HFF-Myc (cell line): ENCODE measurements around the gene PRSS57.
"Not testable (repeated sequence)": the region's sequence is repeated elsewhere in the genome, so short reads cannot be mapped to it uniquely, and the experiment has no call there.

Experiments used
- DNase-seq: peaks from one replicate; pipeline ENCODE4 v3.0.0-alpha.2; 2011; ENCODE audit warnings: low read depth; ENCODE audit errors: extremely low read depth
- H3K4me3 ChIP-seq: replicated peaks from 2 replicates; pipeline ENCODE4 v1.5.1; 2011; ENCODE audit warnings: low read depth, mild to moderate bottlenecking, control low read depth, low read length
- TF ChIP-seq, protein P1 (sequence below): IDR thresholded peaks from 2 replicates; pipeline ENCODE4 v1.5.1; 2012; ENCODE audit warnings: mild to moderate bottlenecking, low read depth, low read length, control low read depth; ENCODE audit errors: missing control alignments

Gene PRSS57

DNA sequence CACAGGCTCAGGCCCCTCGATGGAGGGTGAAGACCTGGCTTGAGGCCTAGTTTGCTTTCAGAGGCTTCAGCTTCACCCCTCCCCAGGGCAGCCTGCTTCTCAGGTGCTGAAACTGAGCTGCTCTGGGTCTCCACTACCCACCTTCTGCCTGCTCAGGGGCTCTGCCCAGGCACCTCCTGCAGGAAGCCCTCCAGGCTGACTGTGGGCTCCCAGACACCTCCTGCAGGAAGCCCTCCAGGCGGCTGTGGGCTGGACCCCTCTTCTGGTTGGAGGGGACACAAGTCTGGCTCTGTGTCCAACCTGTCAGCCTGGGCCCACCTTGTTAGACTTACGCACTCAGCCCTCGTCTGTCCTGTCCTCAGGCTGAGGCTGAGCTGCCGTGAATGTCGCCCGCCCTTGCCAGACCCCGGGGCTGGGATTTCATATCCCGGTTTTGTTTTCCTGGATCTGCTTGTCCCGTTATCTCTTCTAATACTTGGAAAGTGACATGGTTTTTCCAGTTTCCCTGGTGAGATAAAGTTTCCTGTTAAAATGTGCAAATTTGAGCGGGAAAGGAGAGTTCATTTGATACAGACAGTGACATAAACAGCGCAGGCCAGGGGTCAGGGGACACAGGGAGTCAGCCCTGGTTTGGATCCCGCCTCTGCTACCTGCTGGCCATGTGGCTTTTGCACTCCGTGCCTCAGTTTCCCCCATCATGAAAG is 34.9 kb upstream of the PRSS57 start:
- TF ChIP-seq, protein P1, sequence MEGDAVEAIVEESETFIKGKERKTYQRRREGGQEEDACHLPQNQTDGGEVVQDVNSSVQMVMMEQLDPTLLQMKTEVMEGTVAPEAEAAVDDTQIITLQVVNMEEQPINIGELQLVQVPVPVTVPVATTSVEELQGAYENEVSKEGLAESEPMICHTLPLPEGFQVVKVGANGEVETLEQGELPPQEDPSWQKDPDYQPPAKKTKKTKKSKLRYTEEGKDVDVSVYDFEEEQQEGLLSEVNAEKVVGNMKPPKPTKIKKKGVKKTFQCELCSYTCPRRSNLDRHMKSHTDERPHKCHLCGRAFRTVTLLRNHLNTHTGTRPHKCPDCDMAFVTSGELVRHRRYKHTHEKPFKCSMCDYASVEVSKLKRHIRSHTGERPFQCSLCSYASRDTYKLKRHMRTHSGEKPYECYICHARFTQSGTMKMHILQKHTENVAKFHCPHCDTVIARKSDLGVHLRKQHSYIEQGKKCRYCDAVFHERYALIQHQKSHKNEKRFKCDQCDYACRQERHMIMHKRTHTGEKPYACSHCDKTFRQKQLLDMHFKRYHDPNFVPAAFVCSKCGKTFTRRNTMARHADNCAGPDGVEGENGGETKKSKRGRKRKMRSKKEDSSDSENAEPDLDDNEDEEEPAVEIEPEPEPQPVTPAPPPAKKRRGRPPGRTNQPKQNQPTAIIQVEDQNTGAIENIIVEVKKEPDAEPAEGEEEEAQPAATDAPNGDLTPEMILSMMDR = no peak
- DNase-seq = no peak
- H3K4me3 ChIP-seq = no peak overlapping the region

DNA sequence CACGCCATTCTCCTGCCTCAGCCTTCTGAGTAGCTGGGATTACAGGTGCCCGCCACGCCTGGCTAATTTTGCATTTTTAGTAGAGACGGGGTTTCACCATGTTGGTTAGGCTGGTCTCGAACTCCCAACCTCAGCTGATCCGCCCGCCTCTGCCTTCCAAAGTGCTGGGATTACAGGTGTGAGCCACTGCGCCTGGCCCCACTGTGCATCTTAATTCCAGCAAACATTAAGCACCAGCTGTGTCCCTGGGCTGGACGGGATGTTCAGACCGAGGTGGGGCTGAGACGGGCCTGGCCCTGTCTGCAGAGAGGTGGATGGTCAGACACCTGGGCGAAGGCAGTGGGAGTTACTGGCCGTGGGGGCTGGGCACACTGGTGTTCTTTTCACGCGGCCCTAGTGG is 34.3 kb upstream of the PRSS57 start:
- not testable (repeated sequence) for DNase-seq, H3K4me3 ChIP-seq

DNA sequence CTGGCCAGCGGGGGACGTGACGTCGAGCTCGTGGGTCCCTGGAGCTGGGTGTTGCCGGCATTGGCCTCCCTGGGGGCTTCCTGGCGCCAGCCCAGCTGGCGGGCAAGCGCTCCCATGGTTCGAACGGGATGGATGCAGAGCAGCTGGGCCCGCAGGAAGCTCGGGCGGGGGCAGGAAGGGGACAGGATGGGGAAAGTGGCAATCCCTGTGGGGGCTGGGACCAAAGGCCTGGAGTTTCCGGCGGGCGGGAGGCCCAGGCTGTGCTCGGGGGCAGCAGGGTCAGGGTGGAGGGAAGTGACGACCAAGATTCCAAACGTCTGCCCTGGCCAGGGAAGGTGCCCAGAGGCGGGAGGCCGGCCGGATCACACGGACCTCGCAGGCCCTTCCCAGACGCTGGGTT is 32.8 kb upstream of the PRSS57 start:
- no peak for DNase-seq
- H3K4me3 ChIP-seq = no peak overlapping the region
- TF ChIP-seq, protein P1 = no peak

DNA sequence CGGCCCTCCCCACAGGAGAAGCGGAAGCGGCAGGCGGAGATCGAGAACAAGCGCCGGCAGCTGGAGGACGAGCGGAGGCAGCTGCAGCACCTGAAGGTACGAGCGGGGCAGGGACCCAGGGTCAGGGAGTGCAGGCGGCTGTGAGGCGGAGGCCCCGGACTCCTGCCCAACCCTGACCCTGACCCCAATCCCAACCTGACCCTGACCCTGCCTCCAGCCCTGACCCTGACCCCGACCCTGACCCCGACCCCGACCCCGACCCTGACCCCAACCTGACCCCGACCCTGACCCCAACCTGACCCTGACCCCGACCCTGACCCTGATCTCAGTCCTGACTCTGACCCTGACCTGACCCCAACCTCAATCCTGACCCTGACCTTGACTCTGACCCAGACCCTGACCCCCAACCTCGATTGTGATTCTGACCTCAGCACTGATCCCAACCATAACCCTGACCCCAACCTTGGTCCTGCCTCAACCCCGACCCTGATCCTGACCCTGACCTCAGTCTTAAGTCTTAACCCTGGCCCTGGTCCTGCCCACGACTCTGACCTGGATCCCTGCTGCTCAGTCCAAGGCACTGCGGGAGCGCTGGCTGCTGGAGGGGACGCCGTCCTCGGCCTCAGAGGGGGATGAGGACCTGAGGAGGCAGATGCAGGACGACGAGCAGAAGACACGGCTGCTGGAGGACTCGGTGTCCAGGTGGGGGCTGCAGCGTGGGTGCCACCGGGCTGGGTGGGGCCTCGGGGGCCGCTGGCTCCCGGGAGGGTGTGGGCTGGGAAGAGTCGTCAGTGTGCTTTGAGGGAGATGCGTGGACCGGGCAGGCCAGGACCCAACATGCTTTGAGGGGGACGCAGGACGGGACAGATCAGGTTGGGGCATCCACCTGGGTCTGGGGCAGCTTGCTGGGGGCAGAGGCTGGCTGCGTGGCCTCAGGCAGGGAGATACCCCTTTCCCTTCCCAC is 32.0 kb upstream of the PRSS57 start:
- TF ChIP-seq, protein P1 = no peak
- no peak for DNase-seq

DNA sequence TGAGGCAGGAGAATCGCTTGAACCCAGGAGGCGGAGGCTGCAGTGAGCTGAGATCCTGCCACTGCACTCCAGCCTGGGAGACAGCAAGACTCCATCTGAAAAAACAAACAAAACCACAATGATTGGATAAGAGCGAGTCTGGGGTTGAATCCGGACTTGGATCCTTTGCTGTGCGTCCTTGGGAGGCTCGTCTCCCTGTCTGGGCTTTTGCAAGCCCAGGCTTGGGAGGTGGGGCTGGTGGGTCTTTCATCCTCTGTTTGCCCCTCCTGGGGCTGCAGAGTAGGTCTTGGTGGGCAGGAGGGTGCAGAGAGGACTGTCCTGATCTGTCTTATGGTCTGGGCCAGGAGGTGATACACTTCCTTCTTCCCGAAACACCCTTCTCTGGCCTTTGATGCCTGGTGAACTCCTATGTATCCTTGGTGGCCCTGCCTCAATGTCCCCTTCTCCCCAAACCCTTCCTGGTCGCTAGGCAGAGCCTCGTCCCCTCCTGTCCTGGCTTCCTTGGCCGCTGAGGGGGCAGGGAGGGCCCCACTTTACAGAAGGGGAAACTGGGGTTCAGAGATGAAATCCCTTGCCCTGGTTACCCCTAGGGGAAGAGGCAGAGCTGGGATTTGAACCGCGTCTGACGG is 30.3 kb upstream of the PRSS57 start:
- TF ChIP-seq, protein P1 = no peak
- no peak for DNase-seq
- no peak overlapping the region for H3K4me3 ChIP-seq

More for the DNA sequence above, 32.0 kb upstream of the PRSS57 start:
- no peak overlapping the region for H3K4me3 ChIP-seq

DNA sequence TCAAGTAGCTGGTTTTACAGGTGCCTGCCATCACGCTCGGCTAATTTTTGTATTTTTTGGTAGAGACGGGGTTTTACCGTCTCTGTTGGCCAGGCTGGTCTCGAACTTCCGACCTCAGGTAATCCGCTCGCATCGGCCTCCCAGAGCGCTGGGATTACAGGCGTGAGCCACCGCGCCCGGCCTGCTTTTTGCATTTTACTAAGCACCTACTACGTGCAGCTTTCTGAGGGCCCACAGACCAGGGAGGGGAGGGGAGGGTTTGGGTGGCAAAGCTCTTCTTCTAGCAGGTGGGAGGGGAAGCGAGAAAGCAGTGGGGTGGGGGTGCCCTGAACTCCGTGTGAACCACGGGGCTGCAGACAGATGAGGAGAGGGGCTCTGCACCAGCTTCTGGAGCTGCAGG is 28.5 kb upstream of the PRSS57 start:
- TF ChIP-seq, protein P1 = no peak
- no peak for DNase-seq
- H3K4me3 ChIP-seq = no peak overlapping the region

DNA sequence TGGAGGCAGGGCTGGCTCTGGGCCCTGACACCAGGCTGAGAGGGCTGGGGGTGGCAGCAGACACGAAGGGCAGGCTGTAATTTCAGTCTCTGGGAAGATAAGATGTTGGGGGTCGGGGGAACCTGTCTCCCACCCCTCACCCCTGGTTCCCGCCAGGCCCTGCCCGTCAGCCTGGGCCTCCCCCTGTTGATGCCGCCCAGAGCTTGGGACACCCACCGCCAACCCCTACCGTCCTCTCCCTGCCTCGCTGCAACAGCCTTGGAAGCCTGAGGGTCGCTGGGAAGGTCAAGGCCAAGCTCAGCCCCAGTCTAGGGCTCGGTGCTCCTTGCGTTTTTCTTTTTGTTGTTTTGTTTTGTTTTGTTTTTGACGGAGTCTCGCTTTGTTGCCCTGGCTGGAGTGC is 28.0 kb upstream of the PRSS57 start:
- no peak for DNase-seq
- TF ChIP-seq, protein P1 = no peak
- H3K4me3 ChIP-seq = no peak overlapping the region
